ENCODE measurements around the gene L3MBTL3. TPM values are rescaled to one million over a fixed set of nuclear protein-coding genes. Genes with fewer than 3 reads are reported as not detected.
A peak's percentile ranks its signal among the peaks of the same experiment; 100 is the strongest.

The L3MBTL3 gene
- polyA plus RNA-seq, 1 donor from 2014 or later = 47.6 TPM

- Histone ChIP-seq H3K79me2 (replicated peaks; ENCODE audit: insufficient read depth, low read length) (no peaks in the 10 kb centered on the region), H3K27me3 (ENCODE audit: insufficient read depth, low read depth, low read length) (no peaks in the 10 kb centered on the region)
- TF ChIP-seq CTCF (IDR thresholded peaks at IDR 0.05; ENCODE audit: poor library complexity, severe bottlenecking) (no peak), POLR2AphosphoS5 (IDR thresholded peaks at IDR 0.05) (no peak), RAD21 (conservative IDR thresholded peaks at IDR 0.05) (no peak), MXI1 (conservative IDR thresholded peaks at IDR 0.05; ENCODE audit: poor library complexity, severe bottlenecking) (no peak), REST (IDR thresholded peaks at IDR 0.05; ENCODE audit: borderline replicate concordance) (no peak), SMC3 (conservative IDR thresholded peaks at IDR 0.05; ENCODE audit: poor library complexity) (no peak), EP300 (conservative IDR thresholded peaks at IDR 0.05; ENCODE audit: poor library complexity, severe bottlenecking) (no peak), TAF1 (IDR thresholded peaks at IDR 0.05; ENCODE audit: low read depth) (no peak), EZH2 (IDR thresholded peaks at IDR 0.05; ENCODE audit: borderline replicate concordance, insufficient read depth, low read length, poor library complexity, severe bottlenecking) (no peak)
Measured at GRCh38 chr6:130075879-130076460, 57.6 kb downstream of the L3MBTL3 start.

DNA sequence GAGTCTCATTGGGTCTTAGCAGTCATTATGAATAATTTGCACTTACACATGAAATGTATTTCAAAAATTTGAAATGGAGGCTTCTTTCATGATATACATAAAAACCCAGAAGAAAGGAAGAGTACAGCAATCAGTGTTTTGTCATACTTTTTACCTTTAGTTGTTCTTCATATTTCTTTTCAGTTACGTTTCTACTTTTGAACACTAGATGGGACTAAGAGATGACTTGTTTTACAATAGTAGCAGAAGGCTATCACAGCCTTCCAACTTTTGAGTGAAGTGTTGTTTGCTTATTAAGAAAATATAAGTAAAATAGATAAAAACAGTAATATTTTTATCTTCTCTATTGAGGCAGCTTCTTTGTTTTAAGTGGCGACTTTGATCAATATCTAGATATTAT, 58.1 kb downstream of the L3MBTL3 start:
- no peaks in the 10 kb centered on the region for H3K79me2 ChIP-seq (replicated peaks; ENCODE audit: insufficient read depth, low read length)
- no peak overlapping the region for H2AFZ ChIP-seq (ENCODE audit: low read depth, low read length)
- no peaks in the 10 kb centered on the region for H3K9me2 ChIP-seq (ENCODE audit: insufficient read depth, low read length)
- H3K36me3 ChIP-seq (ENCODE audit: insufficient read depth, low read length) = no peaks in the 10 kb centered on the region
- no peaks in the 10 kb centered on the region for H3K9me3 ChIP-seq (ENCODE audit: low read length)
- no peak overlapping the region for H3K27ac ChIP-seq (ENCODE audit: low read length)
- no peak overlapping the region for H3K4me3 ChIP-seq (ENCODE audit: low read length)
- TF ChIP-seq MXI1 (conservative IDR thresholded peaks at IDR 0.05; ENCODE audit: poor library complexity, severe bottlenecking) (no peak), SMC3 (conservative IDR thresholded peaks at IDR 0.05; ENCODE audit: poor library complexity) (peak; percentile 50), REST (IDR thresholded peaks at IDR 0.05; ENCODE audit: borderline replicate concordance) (no peak), CTCF (IDR thresholded peaks at IDR 0.05; ENCODE audit: poor library complexity, severe bottlenecking) (peak; percentile 52), POLR2AphosphoS5 (IDR thresholded peaks at IDR 0.05) (no peak), EP300 (conservative IDR thresholded peaks at IDR 0.05; ENCODE audit: poor library complexity, severe bottlenecking) (no peak), EZH2 (IDR thresholded peaks at IDR 0.05; ENCODE audit: borderline replicate concordance, insufficient read depth, low read length, poor library complexity, severe bottlenecking) (no peak), RAD21 (conservative IDR thresholded peaks at IDR 0.05) (peak; percentile 58), TAF1 (IDR thresholded peaks at IDR 0.05; ENCODE audit: low read depth) (no peak)
- H3K4me2 ChIP-seq (ENCODE audit: low read length) = no peak overlapping the region
- H4K20me1 ChIP-seq (ENCODE audit: insufficient read depth) = no peaks in the 10 kb centered on the region
- no peak overlapping the region for H3K9ac ChIP-seq (ENCODE audit: low read length)
- H3F3A ChIP-seq (ENCODE audit: insufficient read depth, low read length, poor library complexity, severe bottlenecking) = no peaks in the 10 kb centered on the region
- no peaks in the 10 kb centered on the region for H3K27me3 ChIP-seq (ENCODE audit: insufficient read depth, low read depth, low read length)

More at GRCh38 chr6:130075879-130076460, 57.6 kb downstream of the L3MBTL3 start:
- H3K4me2 ChIP-seq (ENCODE audit: low read length) = no peak overlapping the region
- H3F3A ChIP-seq (ENCODE audit: insufficient read depth, low read length, poor library complexity, severe bottlenecking) = no peaks in the 10 kb centered on the region
- H3K9me3 ChIP-seq (ENCODE audit: low read length) = no peaks in the 10 kb centered on the region
- no peak overlapping the region for H3K9ac ChIP-seq (ENCODE audit: low read length)
- H3K27ac ChIP-seq (ENCODE audit: low read length) = no peak overlapping the region
- no peaks in the 10 kb centered on the region for H3K36me3 ChIP-seq (ENCODE audit: insufficient read depth, low read length)
- no peaks in the 10 kb centered on the region for H3K9me2 ChIP-seq (ENCODE audit: insufficient read depth, low read length)
- H2AFZ ChIP-seq (ENCODE audit: low read depth, low read length) = no peak overlapping the region
- no peak overlapping the region for H3K4me3 ChIP-seq (ENCODE audit: low read length)
- H4K20me1 ChIP-seq (ENCODE audit: insufficient read depth) = no peaks in the 10 kb centered on the region

Measured in neural cell (in vitro differentiated cells).